ENCODE data around the gene EEFSEC.

EEFSEC gene

GRCh38 chr3:128166971-128167453 is 13.7 kb downstream of the EEFSEC start:
- Histone ChIP-seq H3K23ac (ENCODE audit: low read depth, low read length, poor library complexity) (no peak overlapping the region), H3K4me3 (ENCODE audit: low read length in 2 of 2) (no peak overlapping the region), H2BK15ac (ENCODE audit: low read length) (no peak overlapping the region), H3K36me3 (replicated peaks in 1 of 2; ENCODE audit: control insufficient read depth in 2 of 2, insufficient read depth in 2 of 2, low read length in 2 of 2) (peaks cover 0 to 4% of the 10 kb centered on the region in 2 donors), H3K27me3 (ENCODE audit: control insufficient read depth in 3 of 3, insufficient read depth in 3 of 3, low read depth in 1 of 3, low read length in 3 of 3) (peaks cover 0 to 16% (median 0%) of the 10 kb centered on the region in 3 experiments), H2BK120ac (ENCODE audit: low read depth, low read length) (no peak overlapping the region), H4K8ac (ENCODE audit: low read depth, low read length) (no peak overlapping the region), H2BK5ac (ENCODE audit: low read length) (no peak overlapping the region), H2AK5ac (ENCODE audit: low read depth, low read length) (no peak overlapping the region), H3K14ac (ENCODE audit: low read length) (no peak overlapping the region), H3K4me1 (ENCODE audit: control insufficient read depth in 2 of 2, insufficient read depth in 1 of 2, low read depth in 1 of 2, low read length in 2 of 2) (peaks cover 8 to 32% of the 10 kb centered on the region in 2 donors), H3K9ac (ENCODE audit: low read depth, low read length, poor library complexity) (no peak overlapping the region), H2BK12ac (ENCODE audit: low read length) (no peak overlapping the region), H3K4ac (ENCODE audit: low read length) (no peak overlapping the region), H3K4me2 (ENCODE audit: insufficient read depth, low read length, poor library complexity, severe bottlenecking) (no peak overlapping the region), H3K27ac (replicated peaks; ENCODE audit: low read length) (no peak overlapping the region), H4K91ac (ENCODE audit: low read depth, low read length, poor library complexity) (no peak overlapping the region), H2AFZ (ENCODE audit: low read length) (no peak overlapping the region), H3K9me3 (replicated peaks in 1 of 2; ENCODE audit: control insufficient read depth in 2 of 2, insufficient read depth in 1 of 2, low read depth in 1 of 2, low read length in 2 of 2) (no peaks in the 10 kb centered on the region), H3K18ac (ENCODE audit: low read length) (no peak overlapping the region), H3K79me1 (ENCODE audit: low read depth, low read length) (no peaks in the 10 kb centered on the region)
- DNase-seq (ENCODE audit: low spot score): no peak
- WGBS, 2 donors (ENCODE audit: extremely low coverage in 2 of 2, insufficient read length in 2 of 2, insufficient replicate concordance in 1 of 2): no CpG with 5 or more reads among the region's 5 CpGs

GRCh38 chr3:128167646-128167972 is 14.3 kb downstream of the EEFSEC start:
- H3K14ac ChIP-seq (ENCODE audit: low read length): no peak overlapping the region

GRCh38 chr3:128167973-128168674 is 14.8 kb downstream of the EEFSEC start:
- no peak overlapping the region for H3K27ac ChIP-seq (replicated peaks; ENCODE audit: low read length)
- no peak overlapping the region for H4K8ac ChIP-seq (ENCODE audit: low read depth, low read length)
- no peak overlapping the region for H2AK5ac ChIP-seq (ENCODE audit: low read depth, low read length)
- no CpG with 5 or more reads among the region's 5 CpGs for WGBS, 2 donors (ENCODE audit: extremely low coverage in 2 of 2, insufficient read length in 2 of 2, insufficient replicate concordance in 1 of 2)
- no peak overlapping the region for H2AFZ ChIP-seq (ENCODE audit: low read length)
- H3K4me1 ChIP-seq (ENCODE audit: control insufficient read depth in 2 of 2, insufficient read depth in 1 of 2, low read depth in 1 of 2, low read length in 2 of 2): peaks cover 8 to 32% of the 10 kb centered on the region in 2 donors
- H2BK5ac ChIP-seq (ENCODE audit: low read length): no peak overlapping the region
- H2BK120ac ChIP-seq (ENCODE audit: low read depth, low read length): no peak overlapping the region
- H2BK12ac ChIP-seq (ENCODE audit: low read length): no peak overlapping the region
- H4K91ac ChIP-seq (ENCODE audit: low read depth, low read length, poor library complexity): no peak overlapping the region
- no peak overlapping the region for H3K4ac ChIP-seq (ENCODE audit: low read length)
- no peak overlapping the region for H3K18ac ChIP-seq (ENCODE audit: low read length)
- no peaks in the 10 kb centered on the region for H3K79me1 ChIP-seq (ENCODE audit: low read depth, low read length)
- H3K36me3 ChIP-seq (replicated peaks in 1 of 2; ENCODE audit: control insufficient read depth in 2 of 2, insufficient read depth in 2 of 2, low read length in 2 of 2): no peaks in the 10 kb centered on the region
- no peak overlapping the region for H3K23ac ChIP-seq (ENCODE audit: low read depth, low read length, poor library complexity)
- H3K14ac ChIP-seq (ENCODE audit: low read length): no peak overlapping the region
- DNase-seq (ENCODE audit: low spot score): peak; percentile 23
- peaks cover 0 to 16% (median 0%) of the 10 kb centered on the region in 3 experiments for H3K27me3 ChIP-seq (ENCODE audit: control insufficient read depth in 3 of 3, insufficient read depth in 3 of 3, low read depth in 1 of 3, low read length in 3 of 3)
- no peak overlapping the region for H2BK15ac ChIP-seq (ENCODE audit: low read length)
- H3K4me3 ChIP-seq (ENCODE audit: low read length in 2 of 2): no peak overlapping the region
- H3K4me2 ChIP-seq (ENCODE audit: insufficient read depth, low read length, poor library complexity, severe bottlenecking): no peak overlapping the region
- H3K9me3 ChIP-seq (replicated peaks in 1 of 2; ENCODE audit: control insufficient read depth in 2 of 2, insufficient read depth in 1 of 2, low read depth in 1 of 2, low read length in 2 of 2): no peaks in the 10 kb centered on the region
- no peak overlapping the region for H3K9ac ChIP-seq (ENCODE audit: low read depth, low read length, poor library complexity)

More at GRCh38 chr3:128167646-128167972, 14.3 kb downstream of the EEFSEC start:
- Histone ChIP-seq H3K4me1 (ENCODE audit: control insufficient read depth in 2 of 2, insufficient read depth in 1 of 2, low read depth in 1 of 2, low read length in 2 of 2) (peaks cover 8 to 32% of the 10 kb centered on the region in 2 donors), H3K9me3 (replicated peaks in 1 of 2; ENCODE audit: control insufficient read depth in 2 of 2, insufficient read depth in 1 of 2, low read depth in 1 of 2, low read length in 2 of 2) (no peaks in the 10 kb centered on the region), H2AFZ (ENCODE audit: low read length) (no peak overlapping the region), H3K27me3 (ENCODE audit: control insufficient read depth in 3 of 3, insufficient read depth in 3 of 3, low read depth in 1 of 3, low read length in 3 of 3) (peaks cover 0 to 16% (median 0%) of the 10 kb centered on the region in 3 experiments), H3K79me1 (ENCODE audit: low read depth, low read length) (no peaks in the 10 kb centered on the region), H3K4me2 (ENCODE audit: insufficient read depth, low read length, poor library complexity, severe bottlenecking) (no peak overlapping the region), H3K9ac (ENCODE audit: low read depth, low read length, poor library complexity) (no peak overlapping the region), H2BK15ac (ENCODE audit: low read length) (no peak overlapping the region), H4K8ac (ENCODE audit: low read depth, low read length) (no peak overlapping the region), H3K4ac (ENCODE audit: low read length) (no peak overlapping the region), H3K27ac (replicated peaks; ENCODE audit: low read length) (no peak overlapping the region), H2BK120ac (ENCODE audit: low read depth, low read length) (no peak overlapping the region), H3K4me3 (ENCODE audit: low read length in 2 of 2) (no peak overlapping the region), H2BK12ac (ENCODE audit: low read length) (no peak overlapping the region), H4K91ac (ENCODE audit: low read depth, low read length, poor library complexity) (no peak overlapping the region), H3K36me3 (replicated peaks in 1 of 2; ENCODE audit: control insufficient read depth in 2 of 2, insufficient read depth in 2 of 2, low read length in 2 of 2) (no peaks in the 10 kb centered on the region), H3K18ac (ENCODE audit: low read length) (no peak overlapping the region), H2AK5ac (ENCODE audit: low read depth, low read length) (no peak overlapping the region), H2BK5ac (ENCODE audit: low read length) (no peak overlapping the region), H3K23ac (ENCODE audit: low read depth, low read length, poor library complexity) (no peak overlapping the region)
- no CpG with 5 or more reads among the region's 8 CpGs for WGBS, 2 donors (ENCODE audit: extremely low coverage in 2 of 2, insufficient read length in 2 of 2, insufficient replicate concordance in 1 of 2)
- no peak for DNase-seq (ENCODE audit: low spot score)

- DNase-seq (ENCODE audit: low spot score): no peak
- no peak overlapping the region for H3K27ac ChIP-seq (replicated peaks; ENCODE audit: low read length)
- no peak overlapping the region for H3K9ac ChIP-seq (ENCODE audit: low read depth, low read length, poor library complexity)
- H3K4me1 ChIP-seq (ENCODE audit: control insufficient read depth in 2 of 2, insufficient read depth in 1 of 2, low read depth in 1 of 2, low read length in 2 of 2): peaks cover 8 to 32% of the 10 kb centered on the region in 2 donors
- H4K91ac ChIP-seq (ENCODE audit: low read depth, low read length, poor library complexity): no peak overlapping the region
- no peaks in the 10 kb centered on the region for H3K79me1 ChIP-seq (ENCODE audit: low read depth, low read length)
- H2AK5ac ChIP-seq (ENCODE audit: low read depth, low read length): no peak overlapping the region
- H2BK120ac ChIP-seq (ENCODE audit: low read depth, low read length): no peak overlapping the region
- H3K18ac ChIP-seq (ENCODE audit: low read length): no peak overlapping the region
- no peak overlapping the region for H3K23ac ChIP-seq (ENCODE audit: low read depth, low read length, poor library complexity)
- no peak overlapping the region for H2AFZ ChIP-seq (ENCODE audit: low read length)
- H3K4ac ChIP-seq (ENCODE audit: low read length): no peak overlapping the region
- no peaks in the 10 kb centered on the region for H3K9me3 ChIP-seq (replicated peaks in 1 of 2; ENCODE audit: control insufficient read depth in 2 of 2, insufficient read depth in 1 of 2, low read depth in 1 of 2, low read length in 2 of 2)
- WGBS, 2 donors (ENCODE audit: extremely low coverage in 2 of 2, insufficient read length in 2 of 2, insufficient replicate concordance in 1 of 2): no CpG with 5 or more reads among the region's 4 CpGs
- H3K36me3 ChIP-seq (replicated peaks in 1 of 2; ENCODE audit: control insufficient read depth in 2 of 2, insufficient read depth in 2 of 2, low read length in 2 of 2): no peaks in the 10 kb centered on the region
- no peak overlapping the region for H2BK5ac ChIP-seq (ENCODE audit: low read length)
- no peak overlapping the region for H4K8ac ChIP-seq (ENCODE audit: low read depth, low read length)
- no peak overlapping the region for H2BK15ac ChIP-seq (ENCODE audit: low read length)
- no peak overlapping the region for H2BK12ac ChIP-seq (ENCODE audit: low read length)
- no peak overlapping the region for H3K14ac ChIP-seq (ENCODE audit: low read length)
- H3K27me3 ChIP-seq (ENCODE audit: control insufficient read depth in 3 of 3, insufficient read depth in 3 of 3, low read depth in 1 of 3, low read length in 3 of 3): peaks cover 0 to 16% (median 0%) of the 10 kb centered on the region in 3 experiments
- H3K4me3 ChIP-seq (ENCODE audit: low read length in 2 of 2): no peak overlapping the region
- no peak overlapping the region for H3K4me2 ChIP-seq (ENCODE audit: insufficient read depth, low read length, poor library complexity, severe bottlenecking)
These were observed 15.6 kb downstream of the EEFSEC start for GRCh38 chr3:128168836-128169235.
